CD14-positive monocyte (primary cell): Measurements from ENCODE around the gene IL6. TPM values are rescaled to one million over a fixed set of nuclear protein-coding genes. Genes with fewer than 3 reads are reported as not detected.

ENCODE experiments used
- DNase-seq, 3 donors: peaks; one replicate each; pipeline ENCODE4 v3.0.0-alpha.2; 2011 to 2022
- H2AFZ ChIP-seq: 2 replicates; pipeline ENCODE4 v1.6.0; 2012; ENCODE audit warnings: mild to moderate bottlenecking, low read depth, low read length, inconsistent platforms; ENCODE audit not compliant: insufficient read depth, poor library complexity, severe bottlenecking
- H3K27ac ChIP-seq, 2 donors: 1 replicate in 1 of 2; 2 replicates in 1 of 2; pipeline ENCODE4 v1.5.1; 2012 to 2013; ENCODE audit warnings: low read length in 2 of 2, control low read depth in 1 of 2, inconsistent platforms in 1 of 2, low read depth in 1 of 2, mild to moderate bottlenecking in 1 of 2
- H3K27me3 ChIP-seq, 2 donors: one replicate each; pipeline versions ENCODE4 v1.6.0 to v1.6.1; 2011 to 2013; ENCODE audit warnings: low read length in 2 of 2; ENCODE audit not compliant: control insufficient read depth in 2 of 2, insufficient read depth in 2 of 2
- H3K36me3 ChIP-seq, 2 donors: replicated peaks in 1 of 2; 1 replicate in 1 of 2; 2 replicates in 1 of 2; pipeline versions ENCODE4 v1.5.1 to v1.6.1; 2012 to 2013; ENCODE audit warnings: low read length in 2 of 2, control low read depth in 1 of 2, inconsistent platforms in 1 of 2, mild to moderate bottlenecking in 1 of 2; ENCODE audit not compliant: insufficient read depth in 2 of 2, control insufficient read depth in 1 of 2
- H3K4me1 ChIP-seq, 2 donors: 1 replicate in 1 of 2; 2 replicates in 1 of 2; pipeline versions ENCODE4 v1.5.1 to v1.6.1; 2012 to 2013; ENCODE audit warnings: low read length in 2 of 2, control low read depth in 1 of 2, inconsistent platforms in 1 of 2, mild to moderate bottlenecking in 1 of 2, moderate library complexity in 1 of 2; ENCODE audit not compliant: insufficient read depth in 2 of 2, control insufficient read depth in 1 of 2
- H3K4me2 ChIP-seq: replicated peaks from 2 replicates; pipeline ENCODE3; 2012; ENCODE audit warnings: low read length, moderate library complexity, mild to moderate bottlenecking; ENCODE audit not compliant: poor library complexity, severe bottlenecking; ENCODE audit errors: extremely low read depth
- H3K4me3 ChIP-seq, 3 experiments: fragments of 200-600 bp in 1 of 3; sonication (generic) in 1 of 3; replicated peaks in 1 of 3; 1 replicate in 2 of 3; 2 replicates in 1 of 3; pipeline ENCODE4 v1.5.1; 2011 to 2013; ENCODE audit warnings: low read length in 3 of 3, mild to moderate bottlenecking in 3 of 3, control low read depth in 2 of 3, low read depth in 2 of 3, inconsistent platforms in 1 of 3, moderate library complexity in 1 of 3
- H3K79me2 ChIP-seq: 2 replicates; pipeline ENCODE4 v1.6.0; 2012; ENCODE audit warnings: mild to moderate bottlenecking, control low read depth, inconsistent platforms, low read length, moderate library complexity; ENCODE audit not compliant: insufficient read depth
- H3K9ac ChIP-seq: 2 replicates; pipeline ENCODE4 v1.6.0; 2017; ENCODE audit warnings: low read length, mild to moderate bottlenecking; ENCODE audit not compliant: insufficient read depth, poor library complexity, severe bottlenecking
- H3K9me3 ChIP-seq, 2 donors: replicated peaks in 1 of 2; 1 replicate in 1 of 2; 2 replicates in 1 of 2; pipeline versions ENCODE4 v1.5.1 to v1.6.1; 2012 to 2013; ENCODE audit warnings: low read length in 2 of 2, control low read depth in 1 of 2; ENCODE audit not compliant: control insufficient read depth in 1 of 2, insufficient read depth in 1 of 2
- H4K20me1 ChIP-seq: 2 replicates; pipeline ENCODE4 v1.6.0; 2012; ENCODE audit warnings: mild to moderate bottlenecking, low read length, control low read depth, moderate library complexity; ENCODE audit not compliant: insufficient read depth
- H3K27ac Mint-ChIP-seq, 7 donors: one replicate each; pipeline ENCODE4 v1.8.0; 2020; ENCODE audit warnings: mild to moderate bottlenecking in 7 of 7, mixed read lengths in 7 of 7, moderate library complexity in 6 of 7, inconsistent platforms in 2 of 7
- H3K27me3 Mint-ChIP-seq, 3 donors: one replicate each; pipeline ENCODE4 v1.8.0; 2021 to 2022; ENCODE audit warnings: low read depth in 3 of 3, mild to moderate bottlenecking in 3 of 3, mixed read lengths in 3 of 3, moderate library complexity in 3 of 3, inconsistent platforms in 1 of 3
- H3K36me3 Mint-ChIP-seq, 2 donors: one replicate each; pipeline ENCODE4 v1.8.0; 2020; ENCODE audit warnings: mixed read lengths in 2 of 2, inconsistent platforms in 1 of 2, mild to moderate bottlenecking in 1 of 2
- H3K4me1 Mint-ChIP-seq: one replicate; pipeline ENCODE4 v1.8.0; 2020; ENCODE audit warnings: mild to moderate bottlenecking, mixed read lengths
- H3K4me3 Mint-ChIP-seq, 2 donors: one replicate each; pipeline ENCODE4 v1.8.0; 2020; ENCODE audit warnings: mild to moderate bottlenecking in 2 of 2, mixed read lengths in 2 of 2, moderate library complexity in 1 of 2
- H3K9me3 Mint-ChIP-seq, 7 donors: one replicate each; pipeline ENCODE4 v1.8.0; 2020 to 2022; ENCODE audit warnings: mixed read lengths in 7 of 7, mild to moderate bottlenecking in 6 of 7, moderate library complexity in 6 of 7, inconsistent platforms in 2 of 7
- WGBS: methylation state at CpG from one replicate; pipeline ENCODE4 v1.1.5; 2013; ENCODE audit warnings: missing lambda C conversion rate; ENCODE audit not compliant: insufficient coverage; 5-methylcytosine and 5-hydroxymethylcytosine counted together
- intact Hi-C, 2 donors: fragments of 100-400 bp; cut with micrococcal nuclease; formaldehyde crosslinking; loops; one replicate each; pipeline versions ENCODE4 v1.15.0 to v1.15.1; 2023
- polyA plus RNA-seq, 3 donors: library from polyadenylated mRNA; depleted of rRNA in 1 of 3; unstranded in 2 of 3; stranded (reverse) in 1 of 3; fragments of 300-500 nt in 2 of 3; fragments of >200 nt in 1 of 3; fragmentation: Illumina TruSeq in 2 of 3; gene quantifications; 1 replicate in 2 of 3; 2 replicates in 1 of 3; pipeline ENCODE4 v1.2.3, GENCODE V29; 2012 to 2021
- TF ChIP-seq, protein P1 (sequence below): fragments of 200-600 bp; IDR thresholded peaks from one replicate; pipeline ENCODE4 v1.8.0; 2022; ENCODE audit warnings: antibody characterized with exemption, mild to moderate bottlenecking

Gene IL6
- polyA plus RNA-seq, 3 donors, result 0.28 to 3.5 (median 1.6) TPM

DNA sequence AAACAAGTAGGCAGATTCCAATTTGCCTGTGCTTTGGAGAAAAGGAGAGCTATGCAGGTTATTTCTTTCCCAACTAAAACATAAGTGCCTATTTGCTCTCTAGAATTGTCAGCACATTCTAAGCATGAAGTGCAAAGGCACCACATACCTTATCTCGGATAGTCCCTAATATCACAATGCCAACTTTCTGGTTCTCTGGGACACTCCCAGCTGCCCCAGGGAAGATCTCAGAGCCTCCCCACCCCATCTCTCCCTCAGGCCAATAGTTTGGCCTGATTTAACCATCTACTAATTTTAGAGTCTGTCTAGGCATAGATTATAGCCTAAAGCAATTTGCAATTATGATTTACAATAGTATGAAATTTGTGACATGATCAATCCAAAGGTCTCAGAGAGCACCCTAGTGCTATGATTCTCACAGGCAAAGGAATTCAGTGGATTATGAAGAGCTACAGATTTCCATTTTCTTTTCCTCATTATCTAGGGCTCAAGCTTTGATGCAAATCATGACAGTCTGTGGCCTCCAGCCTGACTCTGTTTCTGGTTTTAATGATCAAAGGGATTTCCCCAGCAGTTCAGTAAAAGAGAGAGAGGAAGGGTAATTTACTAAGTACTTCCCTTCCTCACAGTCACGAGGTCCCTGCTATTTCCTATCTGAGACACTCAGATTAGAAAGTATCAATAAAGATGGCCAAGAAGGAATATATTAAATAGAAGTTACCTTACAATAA lies 29.0 kb upstream of the IL6 start:
- Mint-ChIP-seq H3K9me3 (peaks cover 0 to 2% (median 0%) of the 10 kb centered on the region in 7 donors), H3K36me3 (no peaks in the 10 kb centered on the region), H3K4me1 (peaks cover 63% of the 10 kb centered on the region), H3K4me3 (no peak overlapping the region), H3K27me3 (peaks cover 0 to 2% (median 0%) of the 10 kb centered on the region in 3 donors), H3K27ac (peak overlapping the region in 3 of 7 donors; percentile 14 to 65 (median 54))
- no peaks in the 10 kb centered on the region for H3K79me2 ChIP-seq
- H3K4me3 ChIP-seq, result no peak overlapping the region
- intact Hi-C loops, result no loop called here
- no peaks in the 10 kb centered on the region for H3K36me3 ChIP-seq
- H3K27ac ChIP-seq, result no peak overlapping the region
- peaks cover 53 to 57% of the 10 kb centered on the region in 2 donors for H3K4me1 ChIP-seq
- no peaks in the 10 kb centered on the region for H4K20me1 ChIP-seq
- WGBS, result 100% methylated on average over 1 of the region's 2 CpGs
- peak; percentile 48 to 80 (median 49) for DNase-seq
- no peak overlapping the region for H2AFZ ChIP-seq
- H3K27me3 ChIP-seq, result no peaks in the 10 kb centered on the region
- H3K9me3 ChIP-seq, result no peaks in the 10 kb centered on the region
- H3K4me2 ChIP-seq, result peak overlapping the region; percentile 21
- TF ChIP-seq, protein P1, sequence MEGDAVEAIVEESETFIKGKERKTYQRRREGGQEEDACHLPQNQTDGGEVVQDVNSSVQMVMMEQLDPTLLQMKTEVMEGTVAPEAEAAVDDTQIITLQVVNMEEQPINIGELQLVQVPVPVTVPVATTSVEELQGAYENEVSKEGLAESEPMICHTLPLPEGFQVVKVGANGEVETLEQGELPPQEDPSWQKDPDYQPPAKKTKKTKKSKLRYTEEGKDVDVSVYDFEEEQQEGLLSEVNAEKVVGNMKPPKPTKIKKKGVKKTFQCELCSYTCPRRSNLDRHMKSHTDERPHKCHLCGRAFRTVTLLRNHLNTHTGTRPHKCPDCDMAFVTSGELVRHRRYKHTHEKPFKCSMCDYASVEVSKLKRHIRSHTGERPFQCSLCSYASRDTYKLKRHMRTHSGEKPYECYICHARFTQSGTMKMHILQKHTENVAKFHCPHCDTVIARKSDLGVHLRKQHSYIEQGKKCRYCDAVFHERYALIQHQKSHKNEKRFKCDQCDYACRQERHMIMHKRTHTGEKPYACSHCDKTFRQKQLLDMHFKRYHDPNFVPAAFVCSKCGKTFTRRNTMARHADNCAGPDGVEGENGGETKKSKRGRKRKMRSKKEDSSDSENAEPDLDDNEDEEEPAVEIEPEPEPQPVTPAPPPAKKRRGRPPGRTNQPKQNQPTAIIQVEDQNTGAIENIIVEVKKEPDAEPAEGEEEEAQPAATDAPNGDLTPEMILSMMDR, result no peak
- no peak overlapping the region for H3K9ac ChIP-seq

DNA sequence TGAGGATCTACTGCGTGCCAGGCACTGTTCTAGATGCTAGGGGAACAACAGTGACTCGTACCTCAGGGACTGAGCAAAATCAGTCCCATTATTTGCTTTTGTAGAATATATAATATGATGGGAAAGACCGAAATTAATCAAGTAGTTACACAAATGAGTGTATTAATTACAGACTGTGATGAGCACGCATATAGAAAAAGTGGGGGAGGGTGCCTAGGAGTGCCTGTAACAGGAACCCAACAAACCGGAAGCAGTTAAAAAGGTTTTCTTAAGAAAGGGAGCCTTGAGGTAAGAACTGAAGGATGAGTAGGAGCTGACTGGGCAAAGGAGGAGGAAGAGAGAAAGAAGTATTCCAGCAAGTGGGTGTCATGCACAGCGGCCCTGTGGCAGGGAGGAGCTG lies 28.2 kb upstream of the IL6 start:
- no peaks in the 10 kb centered on the region for H4K20me1 ChIP-seq
- H3K27me3 ChIP-seq, result no peaks in the 10 kb centered on the region
- no peaks in the 10 kb centered on the region for H3K27me3 Mint-ChIP-seq
- peaks cover 66% of the 10 kb centered on the region for H3K4me1 Mint-ChIP-seq
- intact Hi-C loops, result no loop called here
- 83% methylated on average over 3 of the region's 6 CpGs for WGBS
- peak in 1 of 3 donors; percentile 55 for DNase-seq
- H3K4me2 ChIP-seq, result peak overlapping the region; percentile 21
- no peak overlapping the region for H2AFZ ChIP-seq
- no peaks in the 10 kb centered on the region for H3K9me3 Mint-ChIP-seq
- no peak overlapping the region for H3K4me3 ChIP-seq
- no peaks in the 10 kb centered on the region for H3K36me3 Mint-ChIP-seq
- H3K79me2 ChIP-seq, result no peaks in the 10 kb centered on the region
- H3K4me1 ChIP-seq, result peaks cover 55 to 57% of the 10 kb centered on the region in 2 donors
- no peak overlapping the region for H3K27ac ChIP-seq
- H3K27ac Mint-ChIP-seq, result peak overlapping the region in 1 of 7 donors; percentile 5
- no peaks in the 10 kb centered on the region for H3K9me3 ChIP-seq
- H3K36me3 ChIP-seq, result no peaks in the 10 kb centered on the region
- no peak overlapping the region for H3K9ac ChIP-seq
- no peak overlapping the region for H3K4me3 Mint-ChIP-seq
- TF ChIP-seq, protein P1, result no peak
